ELF-1 (cell line): ENCODE results near the gene AUTS2.

Experiments
- DNase-seq: peaks from one replicate; pipeline ENCODE4 v3.0.0-alpha.2; 2016; ENCODE audit warnings: low read depth, low spot score

Gene AUTS2

GRCh38 chr7:69932034-69932628 lies 333.9 kb downstream of the AUTS2 start:
- DNase-seq: peak; percentile 14

- DNase-seq: no peak
Measured at GRCh38 chr7:69934144-69934903, 336.0 kb downstream of the AUTS2 start.

DNA sequence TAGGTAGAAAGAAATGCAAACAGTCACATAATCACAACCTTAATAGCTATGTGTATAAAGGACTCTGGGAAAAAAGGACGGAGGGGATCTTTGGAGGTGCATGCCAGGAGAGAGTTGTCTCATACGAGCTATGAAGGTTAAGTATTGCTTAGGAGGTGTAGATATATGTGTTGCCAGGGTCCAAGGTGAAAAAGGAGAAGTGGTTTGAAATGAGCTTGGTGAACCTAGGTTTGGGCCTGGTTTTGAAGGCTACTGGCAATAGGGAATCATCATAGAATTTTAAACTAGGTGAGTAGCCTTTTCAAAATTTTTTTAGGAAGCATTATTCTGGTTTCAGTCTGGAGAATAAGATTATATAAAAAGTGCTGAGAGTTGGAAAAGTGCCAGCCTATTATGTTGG lies 336.8 kb downstream of the AUTS2 start:
- DNase-seq: no peak

DNA sequence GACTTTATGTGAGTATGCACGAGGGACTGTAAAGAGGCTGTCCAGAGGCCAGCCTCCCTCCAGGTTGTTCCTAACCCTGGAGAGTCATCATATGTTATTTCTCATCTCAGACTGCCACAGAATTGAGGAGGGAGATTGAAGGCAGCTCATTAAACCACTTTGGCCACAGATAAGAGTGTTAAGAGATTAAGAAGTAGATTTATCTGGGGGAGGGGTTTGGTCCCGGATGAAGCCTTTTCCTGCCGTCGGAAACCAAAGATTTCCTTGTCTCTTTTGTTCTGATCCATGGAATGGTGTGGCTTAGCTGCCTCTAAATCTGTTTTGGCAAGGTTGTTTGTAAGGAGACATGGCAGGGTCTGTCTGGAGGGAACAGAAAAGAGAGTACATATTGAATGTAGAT lies 338.8 kb downstream of the AUTS2 start:
- no peak for DNase-seq

DNA sequence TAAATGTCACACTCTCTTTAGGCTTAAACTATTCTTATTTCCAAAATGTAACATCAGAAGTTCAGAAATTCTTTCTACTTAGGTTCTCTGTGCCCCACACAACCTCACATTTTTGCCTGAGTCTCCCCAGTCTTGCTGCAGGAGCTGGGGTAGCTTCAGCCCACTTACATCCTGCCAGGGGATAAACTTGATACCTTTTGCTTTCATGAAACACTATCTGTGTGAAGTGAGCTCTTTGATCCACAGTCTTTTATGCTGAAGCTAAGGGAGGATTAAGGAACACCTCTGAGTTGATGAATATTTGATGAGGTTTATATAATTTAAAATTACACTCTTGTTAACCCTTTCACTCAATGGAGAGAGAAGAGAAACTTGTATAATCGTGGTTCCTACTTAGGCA lies 341.0 kb downstream of the AUTS2 start:
- no peak for DNase-seq

GRCh38 chr7:69941077-69941651 lies 342.9 kb downstream of the AUTS2 start:
- no peak for DNase-seq

DNA sequence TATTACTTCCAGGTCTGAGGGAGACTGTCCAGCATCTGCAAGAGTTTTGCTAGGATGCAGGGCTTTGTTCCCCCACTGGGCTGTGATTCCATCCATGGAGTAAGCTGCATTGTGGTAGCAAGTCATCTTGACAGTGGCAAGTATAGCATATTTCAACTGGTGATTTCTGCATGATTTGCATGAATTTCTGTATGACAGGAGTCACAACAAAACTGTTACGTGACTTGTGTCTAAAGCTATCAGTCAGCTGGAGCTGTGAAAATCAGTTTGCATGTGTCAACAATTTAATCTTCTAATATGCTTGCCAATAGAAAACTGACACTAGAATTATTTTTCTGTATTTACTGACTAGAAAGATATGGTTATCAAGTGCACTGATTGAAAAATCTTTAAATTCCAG lies 344.3 kb downstream of the AUTS2 start:
- no peak for DNase-seq

GRCh38 chr7:69946901-69947300 lies 348.6 kb downstream of the AUTS2 start:
- no peak for DNase-seq

- DNase-seq: no peak
Measured at GRCh38 chr7:69947998-69948397, 349.7 kb downstream of the AUTS2 start.

GRCh38 chr7:69949122-69949521 lies 350.8 kb downstream of the AUTS2 start:
- DNase-seq: no peak

- DNase-seq: no peak
Measured at GRCh38 chr7:69951458-69951857, 353.2 kb downstream of the AUTS2 start.

DNA sequence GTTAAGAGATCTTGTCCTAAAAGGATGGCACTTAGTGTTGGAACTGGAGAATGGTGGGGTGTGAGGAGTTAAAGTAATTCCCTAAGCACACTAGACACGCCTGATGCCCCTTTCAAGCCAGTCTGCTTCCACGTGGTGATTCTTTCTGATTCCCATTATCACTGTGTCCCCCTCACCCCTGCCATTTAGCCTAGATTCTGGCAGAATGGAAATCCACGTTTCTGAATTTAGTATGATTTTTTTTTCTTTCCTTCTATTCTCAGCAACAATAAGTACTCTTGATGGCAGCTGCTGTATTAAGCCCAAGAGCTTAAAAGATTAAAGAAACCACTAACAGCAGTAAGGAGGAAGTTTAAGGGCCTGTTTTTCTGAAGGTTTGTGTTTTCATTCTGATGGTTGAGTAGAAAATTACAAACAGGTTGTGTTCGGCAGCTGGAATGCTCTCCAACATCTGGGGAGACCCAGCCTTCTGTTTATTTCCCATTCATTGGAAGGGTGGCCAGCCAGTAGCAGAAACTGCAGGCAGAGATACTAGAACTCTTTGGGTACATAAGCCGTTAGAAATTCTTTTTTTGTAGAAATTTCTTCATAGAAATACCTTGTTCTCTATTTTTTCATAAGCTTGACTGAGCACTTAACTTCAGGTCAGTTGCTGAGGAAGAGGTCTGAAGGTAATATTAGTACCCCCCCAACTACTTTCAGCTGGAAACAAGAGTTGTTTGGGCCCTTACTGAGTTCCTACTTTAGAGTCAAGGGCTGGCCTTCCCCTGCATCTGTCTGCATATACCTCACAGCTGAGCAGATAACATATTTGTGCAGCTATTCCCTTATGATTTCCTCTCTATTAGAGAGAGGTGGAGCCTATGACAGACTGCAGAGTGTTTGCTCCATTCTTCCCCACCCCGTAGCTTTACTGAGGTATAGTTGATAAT lies 355.1 kb downstream of the AUTS2 start:
- no peak for DNase-seq

- DNase-seq: no peak
Measured at GRCh38 chr7:69956541-69956940, 358.3 kb downstream of the AUTS2 start.

GRCh38 chr7:69957661-69958060 lies 359.4 kb downstream of the AUTS2 start:
- no peak for DNase-seq

DNA sequence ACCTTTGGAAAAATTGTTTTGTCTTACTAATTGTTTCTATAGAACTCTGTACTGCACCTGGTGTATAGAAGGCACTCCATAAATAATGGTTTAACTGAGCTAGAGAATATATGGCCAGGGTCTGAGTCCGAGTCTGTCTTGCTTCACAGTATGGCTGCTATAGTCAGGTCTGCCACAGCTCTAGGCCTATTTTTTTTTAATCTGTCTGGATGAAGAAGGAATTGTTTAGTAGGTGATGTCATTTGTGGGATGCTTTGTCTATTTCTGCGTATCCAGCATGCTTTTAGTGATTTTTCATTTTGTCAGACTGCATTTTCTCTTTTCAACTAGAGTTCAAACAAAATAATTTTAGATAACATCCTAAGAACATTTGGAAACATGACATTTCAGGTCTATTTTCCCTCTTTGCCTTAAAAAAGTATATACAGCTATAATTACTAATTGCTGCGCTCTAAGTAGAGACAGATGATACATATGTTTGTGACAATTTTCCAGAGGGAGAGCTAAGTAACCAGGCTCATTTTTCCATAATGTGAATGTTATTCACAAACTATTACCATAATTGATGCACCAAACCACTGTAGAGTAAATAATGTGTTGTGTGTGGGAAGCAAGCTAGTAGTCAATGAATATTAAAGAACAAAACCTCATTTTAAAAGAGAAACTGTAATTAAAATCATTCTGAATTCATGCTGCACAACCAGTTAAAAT lies 361.7 kb downstream of the AUTS2 start:
- DNase-seq: no peak

- no peak for DNase-seq
Measured at GRCh38 chr7:69961436-69961835, 363.2 kb downstream of the AUTS2 start.

DNA sequence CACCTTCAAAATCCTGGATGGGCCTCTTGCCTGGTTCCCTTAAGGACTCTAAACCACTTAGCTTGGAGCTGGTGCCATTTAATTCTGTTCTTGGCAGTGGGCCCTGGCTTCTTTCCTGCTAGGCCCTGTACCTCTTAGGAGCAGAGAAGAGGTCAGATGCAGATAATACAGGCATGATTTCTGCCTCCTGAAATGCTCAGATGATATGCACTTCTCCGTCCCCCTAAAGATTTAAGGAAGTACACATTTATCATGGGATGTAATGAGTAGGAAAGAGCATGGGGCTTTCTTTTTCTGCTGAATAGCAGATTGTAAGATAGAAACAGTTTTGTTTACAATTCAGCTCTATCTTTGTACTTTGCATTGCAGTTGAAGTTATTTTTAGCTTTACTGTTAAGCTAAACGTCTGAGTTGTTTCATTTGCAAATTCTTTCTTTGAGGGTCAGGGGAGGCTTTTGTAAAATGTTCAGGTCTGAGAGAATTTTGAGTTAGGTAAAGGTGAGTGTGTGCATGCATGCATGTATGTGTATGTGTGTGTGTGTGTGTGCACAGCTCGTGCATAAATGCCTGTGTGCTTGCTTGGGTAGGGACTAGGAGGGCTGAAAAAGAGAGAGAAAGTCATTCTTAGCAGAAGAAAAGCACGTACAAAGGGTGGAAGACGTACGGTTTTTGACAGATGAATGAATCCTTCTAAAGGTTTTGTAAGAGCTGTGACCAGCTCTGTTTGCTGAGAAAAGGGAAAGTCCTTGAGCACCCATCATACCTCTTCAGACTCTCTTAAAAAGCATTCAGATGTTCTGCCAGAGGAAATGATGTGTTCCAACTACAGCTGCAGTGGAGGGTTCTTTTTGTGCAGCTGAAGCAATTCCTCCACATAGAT lies 364.2 kb downstream of the AUTS2 start:
- DNase-seq: no peak

- DNase-seq: no peak
Measured at GRCh38 chr7:69963393-69963792, 365.1 kb downstream of the AUTS2 start.

GRCh38 chr7:69966766-69967591 lies 368.7 kb downstream of the AUTS2 start:
- DNase-seq: peak; percentile 20
